Measurements from ENCODE around the gene ARHGAP1.

DNA sequence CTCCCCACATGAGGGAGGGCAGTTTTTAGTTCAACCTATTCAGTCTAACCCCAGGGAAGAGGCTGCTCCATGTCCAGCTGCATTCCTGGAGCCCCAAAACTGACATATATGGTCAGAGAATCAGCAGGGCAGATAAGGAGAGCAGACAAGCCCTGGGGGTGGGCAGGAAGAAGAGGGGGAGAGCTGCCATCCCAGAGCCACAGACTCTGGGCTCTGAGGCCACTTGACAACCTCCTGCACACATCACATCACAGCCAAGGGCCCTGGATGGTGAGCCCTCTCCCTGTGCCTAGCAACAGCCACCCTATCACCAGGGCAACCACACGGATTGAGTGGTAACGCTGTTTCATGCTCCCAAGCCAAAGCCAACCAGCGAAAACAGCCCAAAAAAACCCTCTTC is 3.1 kb downstream of the ARHGAP1 start:
- TF ChIP-seq EZH2 (IDR thresholded peaks at IDR 0.05; ENCODE audit: insufficient read depth, poor library complexity, severe bottlenecking) = no peak
- TF ChIP-seq EZH2phosphoT487 (IDR thresholded peaks at IDR 0.05; ENCODE audit: insufficient read depth, low read depth) = no peak

Data from GM23248 (cell line).